K562 (cell line): ENCODE results near the gene ZDHHC18.

ENCODE experiments used
- PYGO2 ChIP-seq: fragments of 450-650 bp; IDR thresholded peaks from 2 replicates; pipeline ENCODE4 v1.6.1; 2016; ENCODE audit warnings: mild to moderate bottlenecking, missing genetic modification characterization, moderate library complexity, missing compliant biosample characterization
- RFX1 ChIP-seq: fragments of 450-650 bp; IDR thresholded peaks from 2 replicates; pipeline ENCODE4 v1.6.1; 2016; ENCODE audit warnings: mild to moderate bottlenecking, moderate library complexity
- TAF1 ChIP-seq: IDR thresholded peaks from 2 replicates; pipeline ENCODE4 v1.6.1; 2011; ENCODE audit warnings: mild to moderate bottlenecking, low read length, moderate library complexity; ENCODE audit not compliant: insufficient read depth, control insufficient read depth, severe bottlenecking; ENCODE audit errors: extremely low read depth
- U2AF1 ChIP-seq: fragments of 200-400 bp; formaldehyde crosslinking; optimal IDR thresholded peaks from 2 replicates; pipeline ENCODE3; 2017; ENCODE audit warnings: mild to moderate bottlenecking, low read depth, low read length, moderate library complexity
- TF ChIP-seq, protein P1 (sequence below): fragments of 250-450 bp; sonication (Bioruptor Pico); IDR thresholded peaks from 2 replicates; pipeline ENCODE4 v1.8.0; 2021; ENCODE audit warnings: mild to moderate bottlenecking, moderate library complexity
- TF ChIP-seq, protein P2 (sequence below): sonication (generic); formaldehyde crosslinking; IDR thresholded peaks from 2 replicates; pipeline ENCODE4 v1.8.1; 2022; ENCODE audit warnings: missing genetic modification reagents
- TF ChIP-seq, protein P3 (sequence below), 2 experiments: fragments of 450-650 bp; formaldehyde crosslinking in 1 of 2; IDR thresholded peaks; 2 replicates each; pipeline versions ENCODE4 v1.4.0 to v1.6.1; 2014 to 2020; ENCODE audit warnings: mild to moderate bottlenecking in 2 of 2, borderline replicate concordance in 1 of 2, low read depth in 1 of 2
- TF ChIP-seq, protein P4 (sequence below), 3 experiments: IDR thresholded peaks in 2 of 3; conservative IDR thresholded peaks in 1 of 3; 2 replicates each; pipeline ENCODE4 v1.5.1; 2011 to 2012; ENCODE audit warnings: low read length in 3 of 3, mild to moderate bottlenecking in 3 of 3, control low read depth in 2 of 3, improper control_type of control experiment in 1 of 3, inconsistent platforms in 1 of 3, low read depth in 1 of 3, mixed read lengths in 1 of 3, moderate library complexity in 1 of 3; ENCODE audit not compliant: insufficient read depth in 2 of 3
- TF ChIP-seq, protein P5 (sequence below): fragments of 250-450 bp; sonication (Bioruptor Pico); IDR thresholded peaks from 2 replicates; pipeline ENCODE4 v1.8.0; 2021; ENCODE audit warnings: moderate library complexity, mild to moderate bottlenecking, inconsistent platforms
- TF ChIP-seq, protein P6 (sequence below): fragments of 450-650 bp; formaldehyde crosslinking; IDR thresholded peaks from 2 replicates; pipeline ENCODE4 v1.4.0; 2022; ENCODE audit warnings: missing genetic modification characterization

DNA sequence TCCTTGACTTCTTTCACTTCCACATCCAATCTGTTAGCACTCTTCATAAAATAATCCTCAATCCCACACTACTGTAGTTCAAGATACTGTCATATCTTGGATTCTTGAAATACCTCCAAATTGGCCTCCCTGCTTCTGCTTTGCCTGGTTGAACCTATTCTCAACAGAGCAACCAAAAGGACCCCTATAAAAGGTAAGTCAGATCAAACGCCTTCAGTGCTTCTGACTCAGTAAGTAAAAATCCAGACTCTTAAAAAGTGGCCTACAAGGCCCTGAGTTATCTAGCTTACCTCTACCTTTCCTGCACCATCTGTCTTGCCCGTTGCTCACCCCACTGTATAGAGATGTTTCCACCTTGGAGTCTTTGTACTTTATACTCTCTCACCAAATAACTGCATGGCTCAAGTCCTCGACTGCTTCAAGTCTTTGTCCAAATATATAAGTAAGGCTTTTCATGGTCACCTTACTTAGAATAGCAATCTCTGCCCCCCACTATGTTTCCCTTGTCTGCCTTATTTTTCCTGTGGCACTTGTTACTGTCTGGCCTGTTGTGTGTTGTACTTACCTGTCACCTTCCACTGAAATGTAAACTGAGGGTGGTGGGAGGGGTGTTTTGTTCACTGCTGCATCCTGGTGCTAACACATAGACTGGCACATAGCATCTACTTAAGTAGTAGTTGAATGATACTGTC lies 43.8 kb upstream of the ZDHHC18 start:
- TF ChIP-seq, protein P1, sequence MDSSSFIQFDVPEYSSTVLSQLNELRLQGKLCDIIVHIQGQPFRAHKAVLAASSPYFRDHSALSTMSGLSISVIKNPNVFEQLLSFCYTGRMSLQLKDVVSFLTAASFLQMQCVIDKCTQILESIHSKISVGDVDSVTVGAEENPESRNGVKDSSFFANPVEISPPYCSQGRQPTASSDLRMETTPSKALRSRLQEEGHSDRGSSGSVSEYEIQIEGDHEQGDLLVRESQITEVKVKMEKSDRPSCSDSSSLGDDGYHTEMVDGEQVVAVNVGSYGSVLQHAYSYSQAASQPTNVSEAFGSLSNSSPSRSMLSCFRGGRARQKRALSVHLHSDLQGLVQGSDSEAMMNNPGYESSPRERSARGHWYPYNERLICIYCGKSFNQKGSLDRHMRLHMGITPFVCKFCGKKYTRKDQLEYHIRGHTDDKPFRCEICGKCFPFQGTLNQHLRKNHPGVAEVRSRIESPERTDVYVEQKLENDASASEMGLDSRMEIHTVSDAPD (CRISPR knock-in tag) = no peak
- TF ChIP-seq, protein P2, sequence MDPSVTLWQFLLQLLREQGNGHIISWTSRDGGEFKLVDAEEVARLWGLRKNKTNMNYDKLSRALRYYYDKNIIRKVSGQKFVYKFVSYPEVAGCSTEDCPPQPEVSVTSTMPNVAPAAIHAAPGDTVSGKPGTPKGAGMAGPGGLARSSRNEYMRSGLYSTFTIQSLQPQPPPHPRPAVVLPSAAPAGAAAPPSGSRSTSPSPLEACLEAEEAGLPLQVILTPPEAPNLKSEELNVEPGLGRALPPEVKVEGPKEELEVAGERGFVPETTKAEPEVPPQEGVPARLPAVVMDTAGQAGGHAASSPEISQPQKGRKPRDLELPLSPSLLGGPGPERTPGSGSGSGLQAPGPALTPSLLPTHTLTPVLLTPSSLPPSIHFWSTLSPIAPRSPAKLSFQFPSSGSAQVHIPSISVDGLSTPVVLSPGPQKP (CRISPR knock-in tag) = no peak
- TF ChIP-seq PYGO2 (tag) (no peak), RFX1 (no peak), U2AF1 (no peak), TAF1 (no peak)
- TF ChIP-seq, protein P3, sequence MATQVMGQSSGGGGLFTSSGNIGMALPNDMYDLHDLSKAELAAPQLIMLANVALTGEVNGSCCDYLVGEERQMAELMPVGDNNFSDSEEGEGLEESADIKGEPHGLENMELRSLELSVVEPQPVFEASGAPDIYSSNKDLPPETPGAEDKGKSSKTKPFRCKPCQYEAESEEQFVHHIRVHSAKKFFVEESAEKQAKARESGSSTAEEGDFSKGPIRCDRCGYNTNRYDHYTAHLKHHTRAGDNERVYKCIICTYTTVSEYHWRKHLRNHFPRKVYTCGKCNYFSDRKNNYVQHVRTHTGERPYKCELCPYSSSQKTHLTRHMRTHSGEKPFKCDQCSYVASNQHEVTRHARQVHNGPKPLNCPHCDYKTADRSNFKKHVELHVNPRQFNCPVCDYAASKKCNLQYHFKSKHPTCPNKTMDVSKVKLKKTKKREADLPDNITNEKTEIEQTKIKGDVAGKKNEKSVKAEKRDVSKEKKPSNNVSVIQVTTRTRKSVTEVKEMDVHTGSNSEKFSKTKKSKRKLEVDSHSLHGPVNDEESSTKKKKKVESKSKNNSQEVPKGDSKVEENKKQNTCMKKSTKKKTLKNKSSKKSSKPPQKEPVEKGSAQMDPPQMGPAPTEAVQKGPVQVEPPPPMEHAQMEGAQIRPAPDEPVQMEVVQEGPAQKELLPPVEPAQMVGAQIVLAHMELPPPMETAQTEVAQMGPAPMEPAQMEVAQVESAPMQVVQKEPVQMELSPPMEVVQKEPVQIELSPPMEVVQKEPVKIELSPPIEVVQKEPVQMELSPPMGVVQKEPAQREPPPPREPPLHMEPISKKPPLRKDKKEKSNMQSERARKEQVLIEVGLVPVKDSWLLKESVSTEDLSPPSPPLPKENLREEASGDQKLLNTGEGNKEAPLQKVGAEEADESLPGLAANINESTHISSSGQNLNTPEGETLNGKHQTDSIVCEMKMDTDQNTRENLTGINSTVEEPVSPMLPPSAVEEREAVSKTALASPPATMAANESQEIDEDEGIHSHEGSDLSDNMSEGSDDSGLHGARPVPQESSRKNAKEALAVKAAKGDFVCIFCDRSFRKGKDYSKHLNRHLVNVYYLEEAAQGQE (IDR thresholded peaks at IDR 0.05; ENCODE audit: borderline replicate concordance) = no peak
- TF ChIP-seq, protein P3 (CRISPR knock-in tag; IDR thresholded peaks at IDR 0.05; ENCODE audit: low read depth) = no peak
- TF ChIP-seq, protein P4, sequence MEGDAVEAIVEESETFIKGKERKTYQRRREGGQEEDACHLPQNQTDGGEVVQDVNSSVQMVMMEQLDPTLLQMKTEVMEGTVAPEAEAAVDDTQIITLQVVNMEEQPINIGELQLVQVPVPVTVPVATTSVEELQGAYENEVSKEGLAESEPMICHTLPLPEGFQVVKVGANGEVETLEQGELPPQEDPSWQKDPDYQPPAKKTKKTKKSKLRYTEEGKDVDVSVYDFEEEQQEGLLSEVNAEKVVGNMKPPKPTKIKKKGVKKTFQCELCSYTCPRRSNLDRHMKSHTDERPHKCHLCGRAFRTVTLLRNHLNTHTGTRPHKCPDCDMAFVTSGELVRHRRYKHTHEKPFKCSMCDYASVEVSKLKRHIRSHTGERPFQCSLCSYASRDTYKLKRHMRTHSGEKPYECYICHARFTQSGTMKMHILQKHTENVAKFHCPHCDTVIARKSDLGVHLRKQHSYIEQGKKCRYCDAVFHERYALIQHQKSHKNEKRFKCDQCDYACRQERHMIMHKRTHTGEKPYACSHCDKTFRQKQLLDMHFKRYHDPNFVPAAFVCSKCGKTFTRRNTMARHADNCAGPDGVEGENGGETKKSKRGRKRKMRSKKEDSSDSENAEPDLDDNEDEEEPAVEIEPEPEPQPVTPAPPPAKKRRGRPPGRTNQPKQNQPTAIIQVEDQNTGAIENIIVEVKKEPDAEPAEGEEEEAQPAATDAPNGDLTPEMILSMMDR (IDR thresholded peaks at IDR 0.05 in 2 of 3, conservative IDR thresholded peaks at IDR 0.05 in 1 of 3; ENCODE audit: insufficient read depth in 2 of 3, low read depth in 1 of 3, low read length in 3 of 3) = no peak
- TF ChIP-seq, protein P5, sequence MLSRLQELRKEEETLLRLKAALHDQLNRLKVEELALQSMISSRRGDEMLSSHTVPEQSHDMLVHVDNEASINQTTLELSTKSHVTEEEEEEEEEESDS (CRISPR knock-in tag) = no peak
- TF ChIP-seq, protein P6, sequence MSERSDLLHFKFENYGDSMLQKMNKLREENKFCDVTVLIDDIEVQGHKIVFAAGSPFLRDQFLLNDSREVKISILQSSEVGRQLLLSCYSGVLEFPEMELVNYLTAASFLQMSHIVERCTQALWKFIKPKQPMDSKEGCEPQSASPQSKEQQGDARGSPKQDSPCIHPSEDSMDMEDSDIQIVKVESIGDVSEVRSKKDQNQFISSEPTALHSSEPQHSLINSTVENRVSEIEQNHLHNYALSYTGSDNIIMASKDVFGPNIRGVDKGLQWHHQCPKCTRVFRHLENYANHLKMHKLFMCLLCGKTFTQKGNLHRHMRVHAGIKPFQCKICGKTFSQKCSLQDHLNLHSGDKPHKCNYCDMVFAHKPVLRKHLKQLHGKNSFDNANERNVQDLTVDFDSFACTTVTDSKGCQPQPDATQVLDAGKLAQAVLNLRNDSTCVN (CRISPR knock-in tag) = no peak
